Measurements from ENCODE around the gene GGA1. TPM values are rescaled to one million over a fixed set of nuclear protein-coding genes. Genes with fewer than 3 reads are reported as not detected.

The GGA1 gene
- total RNA-seq, 4 donors from 2014 or later: 37.8 to 46.5 (median 39.1) TPM

- TF ChIP-seq EP300 (IDR thresholded peaks at IDR 0.05) (no peak), CTCF (IDR thresholded peaks at IDR 0.05) (peak in 3 of 4 experiments; percentile 73 to 85 (median 83)), POLR2A (IDR thresholded peaks at IDR 0.05) (no peak), POLR2AphosphoS5 (IDR thresholded peaks at IDR 0.05) (peak; percentile 88)
- WGBS, 2 donors (ENCODE audit: low coverage in 1 of 2): 0% methylated on average over 4 of the region's 56 CpGs; no CpG with 5 or more reads in 1 of the 2 donors
- Histone ChIP-seq H3K36me3 (peaks cover 0 to 8% of the 10 kb centered on the region in 2 donors), H3K27ac (peak overlapping the region; percentile 78 to 99 (median 92)), H3K4me3 (peak overlapping the region; percentile 64 to 73), H3K9me3 (no peaks in the 10 kb centered on the region), H3K27me3 (peaks cover 37% of the 10 kb centered on the region), H3K4me1 (peaks cover 0 to 70% (median 37%) of the 10 kb centered on the region in 3 donors)
- peak; percentile 66 for ATAC-seq
These were observed 47.2 kb upstream of the GGA1 start for GRCh38 chr22:37561212-37562048.

GRCh38 chr22:37562049-37562875 lies 46.4 kb upstream of the GGA1 start:
- H3K4me3 ChIP-seq: peak overlapping the region in 1 of 2 donors; percentile 73
- ATAC-seq: no peak
- H3K27ac ChIP-seq: peak overlapping the region in 3 of 4 donors; percentile 89 to 99 (median 94)

GRCh38 chr22:37563153-37564081 lies 45.2 kb upstream of the GGA1 start:
- Histone ChIP-seq H3K27ac (peak overlapping the region in 3 of 4 donors; percentile 79 to 99 (median 89)), H3K27me3 (peaks cover 37% of the 10 kb centered on the region), H3K4me3 (no peak overlapping the region), H3K9me3 (no peaks in the 10 kb centered on the region), H3K36me3 (peaks cover 0 to 22% of the 10 kb centered on the region in 2 donors), H3K4me1 (peaks cover 0 to 87% (median 49%) of the 10 kb centered on the region in 3 donors)
- peak; percentile 72 for ATAC-seq
- 37 to 43% methylated on average over 8 to 11 of the region's 14 CpGs for WGBS, 2 donors (ENCODE audit: low coverage in 1 of 2)
- TF ChIP-seq POLR2AphosphoS5 (IDR thresholded peaks at IDR 0.05): peak; percentile 73
- TF ChIP-seq EP300 (IDR thresholded peaks at IDR 0.05): no peak
- no peak for TF ChIP-seq CTCF (IDR thresholded peaks at IDR 0.05)
- TF ChIP-seq POLR2A (IDR thresholded peaks at IDR 0.05): no peak

More at GRCh38 chr22:37562049-37562875, 46.4 kb upstream of the GGA1 start:
- Histone ChIP-seq H3K27me3 (peaks cover 37% of the 10 kb centered on the region), H3K9me3 (no peaks in the 10 kb centered on the region), H3K36me3 (peaks cover 0 to 15% of the 10 kb centered on the region in 2 donors), H3K4me1 (peaks cover 0 to 78% (median 46%) of the 10 kb centered on the region in 3 donors)
- WGBS, 2 donors (ENCODE audit: low coverage in 1 of 2): 67% methylated on average over 3 of the region's 14 CpGs; no CpG with 5 or more reads in 1 of the 2 donors
- TF ChIP-seq POLR2A (IDR thresholded peaks at IDR 0.05): no peak
- TF ChIP-seq CTCF (IDR thresholded peaks at IDR 0.05): no peak
- no peak for TF ChIP-seq EP300 (IDR thresholded peaks at IDR 0.05)
- TF ChIP-seq POLR2AphosphoS5 (IDR thresholded peaks at IDR 0.05): no peak

GRCh38 chr22:37564111-37564711 lies 44.4 kb upstream of the GGA1 start:
- Histone ChIP-seq H3K4me3 (no peak overlapping the region), H3K4me1 (peaks cover 0 to 95% (median 49%) of the 10 kb centered on the region in 3 donors)
- TF ChIP-seq POLR2AphosphoS5 (IDR thresholded peaks at IDR 0.05) (no peak), EP300 (IDR thresholded peaks at IDR 0.05) (no peak), POLR2A (IDR thresholded peaks at IDR 0.05) (no peak), CTCF (IDR thresholded peaks at IDR 0.05) (no peak)

More at GRCh38 chr22:37564111-37564711, 44.4 kb upstream of the GGA1 start:
- ATAC-seq: no peak
- 30 to 67% methylated on average over 2 to 4 of the region's 7 CpGs for WGBS, 2 donors (ENCODE audit: low coverage in 1 of 2)
- Histone ChIP-seq H3K36me3 (peaks cover 0 to 29% of the 10 kb centered on the region in 2 donors), H3K27ac (peak overlapping the region in 3 of 4 donors; percentile 79 to 99 (median 89)), H3K9me3 (no peaks in the 10 kb centered on the region), H3K27me3 (peaks cover 45% of the 10 kb centered on the region)

All from gastroesophageal sphincter (tissue), 4 donors.